K562 (cell line): ENCODE measurements around the gene CRIM1. TPM values are rescaled to one million over a fixed set of nuclear protein-coding genes. Genes with fewer than 3 reads are reported as not detected.

Experiments
- CBX5 ChIP-seq: IDR thresholded peaks from 2 replicates; pipeline ENCODE4 v1.6.1; 2014; ENCODE audit warnings: low read depth, borderline replicate concordance
- EHMT2 ChIP-seq: fragments of 450-650 bp; IDR thresholded peaks from 2 replicates; pipeline ENCODE4 v1.6.1; 2018; ENCODE audit warnings: antibody characterized with exemption
- FOXA1 ChIP-seq: fragments of 450-650 bp; IDR thresholded peaks from 2 replicates; pipeline ENCODE4 v1.6.1; 2016; ENCODE audit warnings: mild to moderate bottlenecking, borderline replicate concordance
- HDAC8 ChIP-seq: fragments of 450-650 bp; IDR thresholded peaks from 2 replicates; pipeline ENCODE4 v1.6.1; 2016; ENCODE audit warnings: mild to moderate bottlenecking, missing genetic modification characterization, moderate library complexity, missing compliant biosample characterization
- HEY1 ChIP-seq: fragments of 250-450 bp; sonication (Bioruptor Pico); IDR thresholded peaks from 2 replicates; pipeline ENCODE4 v1.5.0; 2020; ENCODE audit warnings: mild to moderate bottlenecking, moderate library complexity, borderline replicate concordance
- MAFF ChIP-seq: IDR thresholded peaks from 2 replicates; pipeline ENCODE4 v1.6.1; 2012; ENCODE audit warnings: low read length, improper control_type of control experiment
- MCM5 ChIP-seq: fragments of 450-650 bp; IDR thresholded peaks from 2 replicates; pipeline ENCODE4 v1.6.1; 2016; ENCODE audit warnings: low read depth
- MXI1 ChIP-seq: IDR thresholded peaks from 2 replicates; pipeline ENCODE4 v1.6.1; 2011; ENCODE audit warnings: low read depth, mild to moderate bottlenecking, improper control_type of control experiment, low read length
- NFYB ChIP-seq: IDR thresholded peaks from 2 replicates; pipeline ENCODE4 v1.6.1; 2011; ENCODE audit warnings: mild to moderate bottlenecking, moderate library complexity; ENCODE audit not compliant: insufficient read length; ENCODE audit errors: extremely low read depth
- NRF1 ChIP-seq, 2 experiments: fragments of 450-650 bp; IDR thresholded peaks in 1 of 2; conservative IDR thresholded peaks in 1 of 2; 2 replicates each; pipeline ENCODE4 v1.6.1; 2014; ENCODE audit warnings: mild to moderate bottlenecking in 2 of 2
- RBM17 ChIP-seq: fragments of 200-400 bp; formaldehyde crosslinking; IDR thresholded peaks from 2 replicates; pipeline ENCODE4 v1.6.1; 2017; ENCODE audit warnings: low read depth, mild to moderate bottlenecking, low read length, borderline replicate concordance
- RNF2 ChIP-seq: sonication (generic); IDR thresholded peaks from 2 replicates; pipeline ENCODE4 v1.6.1; 2016
- SMAD1 ChIP-seq: fragments of 150-350 bp; IDR thresholded peaks from 2 replicates; pipeline ENCODE4 v1.6.1; 2014; ENCODE audit warnings: low read length, low read depth; ENCODE audit not compliant: partially characterized antibody
- SRSF3 ChIP-seq: fragments of 200-400 bp; formaldehyde crosslinking; IDR thresholded peaks from 2 replicates; pipeline ENCODE4 v1.6.1; 2016; ENCODE audit warnings: mild to moderate bottlenecking, low read length, moderate library complexity; ENCODE audit not compliant: insufficient read depth
- TBL1XR1 ChIP-seq, 2 experiments: IDR thresholded peaks; 2 replicates each; pipeline ENCODE4 v1.6.1; 2012; ENCODE audit warnings: improper control_type of control experiment in 2 of 2, low read length in 2 of 2, mild to moderate bottlenecking in 1 of 2
- U2AF2 ChIP-seq: fragments of 200-400 bp; formaldehyde crosslinking; optimal IDR thresholded peaks from 2 replicates; pipeline ENCODE3; 2017; ENCODE audit warnings: low read depth, mild to moderate bottlenecking, low read length
- ZNF24 ChIP-seq: fragments of 450-650 bp; IDR thresholded peaks from 2 replicates; pipeline ENCODE4 v1.6.1; 2016
- ZNF57 ChIP-seq: fragments of 450-650 bp; formaldehyde crosslinking; IDR thresholded peaks from 2 replicates; pipeline ENCODE4 v1.4.0; 2020; ENCODE audit warnings: mild to moderate bottlenecking, moderate library complexity
- polyA plus RNA-seq, 8 experiments: library from polyadenylated mRNA; depleted of rRNA in 4 of 8; stranded (reverse) in 5 of 8; unstranded in 3 of 8; fragments of >200 nt; fragmentation: Nextera tagmentation in 2 of 8; fragmentation: Illumina TruSeq in 1 of 8; extraction: Ambion mirVana in 2 of 8; extraction: Trizol in 1 of 8; gene quantifications; 2 replicates each; pipeline versions ENCODE4 v1.2.1 to v1.2.3, GENCODE V29; 2011 to 2014; ENCODE audit warnings: inconsistent platforms in 1 of 8, missing spikeins in 1 of 8
- total RNA-seq, 7 experiments: library from RNA; depleted of rRNA in 6 of 7; stranded (reverse); fragments of >200 nt in 6 of 7; fragmentation: Illumina TruSeq in 2 of 7; extraction: Trizol in 2 of 7; gene quantifications; 2 replicates each; pipeline versions ENCODE4 v1.2.1 to v1.2.3, GENCODE V29; 2011 to 2021; ENCODE audit warnings: low replicate concordance in 1 of 7
- TF ChIP-seq, protein P1 (sequence below), 2 experiments: fragments of 450-650 bp in 1 of 2; IDR thresholded peaks; 2 replicates each; pipeline ENCODE4 v1.6.1; 2011 to 2017; ENCODE audit warnings: low read depth in 2 of 2, antibody characterized with exemption in 1 of 2, borderline replicate concordance in 1 of 2, low read length in 1 of 2, mild to moderate bottlenecking in 1 of 2, mixed read lengths in 1 of 2; ENCODE audit not compliant: control insufficient read depth in 1 of 2
- TF ChIP-seq, protein P2 (sequence below): fragments of 250-450 bp; sonication (Bioruptor Pico); IDR thresholded peaks from 2 replicates; pipeline ENCODE4 v1.8.0; 2021; ENCODE audit warnings: mild to moderate bottlenecking, moderate library complexity
- TF ChIP-seq, protein P3 (sequence below): fragments of 450-650 bp; conservative IDR thresholded peaks from 2 replicates; pipeline ENCODE4 v1.6.1; 2016; ENCODE audit warnings: missing genetic modification characterization, low read depth, mild to moderate bottlenecking, missing compliant biosample characterization, moderate library complexity
- TF ChIP-seq, protein P4 (sequence below): IDR thresholded peaks from 3 replicates; pipeline ENCODE4 v1.6.1; 2011; ENCODE audit warnings: borderline replicate concordance, mild to moderate bottlenecking, moderate library complexity; ENCODE audit not compliant: insufficient read length; ENCODE audit errors: extremely low read depth

Gene CRIM1
- total and polyA plus RNA-seq, 9 of the 15 experiments (the other 6 are each of a cell fraction or from before 2014, with no cell fraction given) = 0.01 to 0.36 (median 0.06) TPM; not detected in 1

DNA sequence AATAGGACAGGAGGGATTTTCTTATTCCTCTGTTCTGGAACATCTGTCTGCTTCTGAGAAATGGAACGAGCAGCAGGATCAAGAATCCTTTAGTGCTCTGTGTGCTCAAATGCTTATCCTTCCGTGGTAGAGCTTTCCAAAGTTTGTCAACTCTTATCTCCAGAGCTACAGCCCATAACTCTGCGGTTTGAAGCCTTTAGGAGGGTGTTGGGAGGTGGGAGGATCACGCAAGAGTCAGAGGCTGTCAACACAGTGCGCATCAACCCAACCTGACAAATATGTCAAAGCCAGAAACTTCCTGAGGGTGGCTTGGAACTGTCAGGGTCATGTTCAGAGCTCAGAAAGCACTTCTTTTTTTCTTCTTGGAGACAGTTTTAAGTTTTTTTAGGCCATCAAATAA, 95.9 kb downstream of the CRIM1 start (continued):
- TF ChIP-seq, protein P1, sequence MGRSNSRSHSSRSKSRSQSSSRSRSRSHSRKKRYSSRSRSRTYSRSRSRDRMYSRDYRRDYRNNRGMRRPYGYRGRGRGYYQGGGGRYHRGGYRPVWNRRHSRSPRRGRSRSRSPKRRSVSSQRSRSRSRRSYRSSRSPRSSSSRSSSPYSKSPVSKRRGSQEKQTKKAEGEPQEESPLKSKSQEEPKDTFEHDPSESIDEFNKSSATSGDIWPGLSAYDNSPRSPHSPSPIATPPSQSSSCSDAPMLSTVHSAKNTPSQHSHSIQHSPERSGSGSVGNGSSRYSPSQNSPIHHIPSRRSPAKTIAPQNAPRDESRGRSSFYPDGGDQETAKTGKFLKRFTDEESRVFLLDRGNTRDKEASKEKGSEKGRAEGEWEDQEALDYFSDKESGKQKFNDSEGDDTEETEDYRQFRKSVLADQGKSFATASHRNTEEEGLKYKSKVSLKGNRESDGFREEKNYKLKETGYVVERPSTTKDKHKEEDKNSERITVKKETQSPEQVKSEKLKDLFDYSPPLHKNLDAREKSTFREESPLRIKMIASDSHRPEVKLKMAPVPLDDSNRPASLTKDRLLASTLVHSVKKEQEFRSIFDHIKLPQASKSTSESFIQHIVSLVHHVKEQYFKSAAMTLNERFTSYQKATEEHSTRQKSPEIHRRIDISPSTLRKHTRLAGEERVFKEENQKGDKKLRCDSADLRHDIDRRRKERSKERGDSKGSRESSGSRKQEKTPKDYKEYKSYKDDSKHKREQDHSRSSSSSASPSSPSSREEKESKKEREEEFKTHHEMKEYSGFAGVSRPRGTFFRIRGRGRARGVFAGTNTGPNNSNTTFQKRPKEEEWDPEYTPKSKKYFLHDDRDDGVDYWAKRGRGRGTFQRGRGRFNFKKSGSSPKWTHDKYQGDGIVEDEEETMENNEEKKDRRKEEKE (IDR thresholded peaks at IDR 0.05; ENCODE audit: borderline replicate concordance in 1 of 2, control insufficient read depth in 1 of 2, low read depth in 2 of 2, low read length in 1 of 2) = no peak
- TF ChIP-seq NFYB (no peak), HEY1 (CRISPR knock-in tag) (no peak), HDAC8 (no peak), EHMT2 (peak; percentile 71; the same call in 1 of the 2 replicates), SRSF3 (no peak), ZNF24 (no peak), MCM5 (no peak), CBX5 (no peak), SMAD1 (no peak), RBM17 (no peak), RNF2 (peak; percentile 78; the same call in 1 of the 2 replicates), MAFF (no peak), NRF1 (conservative IDR thresholded peaks at IDR 0.05 in 1 of 2, IDR thresholded peaks at IDR 0.05 in 1 of 2) (peak; percentile 52 to 59; a peak in 3 of 4 replicates), U2AF2 (no peak), FOXA1 (no peak), TBL1XR1 (IDR thresholded peaks at IDR 0.05; ENCODE audit: low read length in 2 of 2) (peak in 1 of 2 experiments; percentile 63; a peak in 2 of 4 replicates), MXI1 (no peak), ZNF57 (CRISPR knock-in tag) (no peak)
- TF ChIP-seq, protein P2, sequence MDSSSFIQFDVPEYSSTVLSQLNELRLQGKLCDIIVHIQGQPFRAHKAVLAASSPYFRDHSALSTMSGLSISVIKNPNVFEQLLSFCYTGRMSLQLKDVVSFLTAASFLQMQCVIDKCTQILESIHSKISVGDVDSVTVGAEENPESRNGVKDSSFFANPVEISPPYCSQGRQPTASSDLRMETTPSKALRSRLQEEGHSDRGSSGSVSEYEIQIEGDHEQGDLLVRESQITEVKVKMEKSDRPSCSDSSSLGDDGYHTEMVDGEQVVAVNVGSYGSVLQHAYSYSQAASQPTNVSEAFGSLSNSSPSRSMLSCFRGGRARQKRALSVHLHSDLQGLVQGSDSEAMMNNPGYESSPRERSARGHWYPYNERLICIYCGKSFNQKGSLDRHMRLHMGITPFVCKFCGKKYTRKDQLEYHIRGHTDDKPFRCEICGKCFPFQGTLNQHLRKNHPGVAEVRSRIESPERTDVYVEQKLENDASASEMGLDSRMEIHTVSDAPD (CRISPR knock-in tag) = no peak
- TF ChIP-seq, protein P3, sequence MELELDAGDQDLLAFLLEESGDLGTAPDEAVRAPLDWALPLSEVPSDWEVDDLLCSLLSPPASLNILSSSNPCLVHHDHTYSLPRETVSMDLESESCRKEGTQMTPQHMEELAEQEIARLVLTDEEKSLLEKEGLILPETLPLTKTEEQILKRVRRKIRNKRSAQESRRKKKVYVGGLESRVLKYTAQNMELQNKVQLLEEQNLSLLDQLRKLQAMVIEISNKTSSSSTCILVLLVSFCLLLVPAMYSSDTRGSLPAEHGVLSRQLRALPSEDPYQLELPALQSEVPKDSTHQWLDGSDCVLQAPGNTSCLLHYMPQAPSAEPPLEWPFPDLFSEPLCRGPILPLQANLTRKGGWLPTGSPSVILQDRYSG = no peak
- TF ChIP-seq, protein P4, sequence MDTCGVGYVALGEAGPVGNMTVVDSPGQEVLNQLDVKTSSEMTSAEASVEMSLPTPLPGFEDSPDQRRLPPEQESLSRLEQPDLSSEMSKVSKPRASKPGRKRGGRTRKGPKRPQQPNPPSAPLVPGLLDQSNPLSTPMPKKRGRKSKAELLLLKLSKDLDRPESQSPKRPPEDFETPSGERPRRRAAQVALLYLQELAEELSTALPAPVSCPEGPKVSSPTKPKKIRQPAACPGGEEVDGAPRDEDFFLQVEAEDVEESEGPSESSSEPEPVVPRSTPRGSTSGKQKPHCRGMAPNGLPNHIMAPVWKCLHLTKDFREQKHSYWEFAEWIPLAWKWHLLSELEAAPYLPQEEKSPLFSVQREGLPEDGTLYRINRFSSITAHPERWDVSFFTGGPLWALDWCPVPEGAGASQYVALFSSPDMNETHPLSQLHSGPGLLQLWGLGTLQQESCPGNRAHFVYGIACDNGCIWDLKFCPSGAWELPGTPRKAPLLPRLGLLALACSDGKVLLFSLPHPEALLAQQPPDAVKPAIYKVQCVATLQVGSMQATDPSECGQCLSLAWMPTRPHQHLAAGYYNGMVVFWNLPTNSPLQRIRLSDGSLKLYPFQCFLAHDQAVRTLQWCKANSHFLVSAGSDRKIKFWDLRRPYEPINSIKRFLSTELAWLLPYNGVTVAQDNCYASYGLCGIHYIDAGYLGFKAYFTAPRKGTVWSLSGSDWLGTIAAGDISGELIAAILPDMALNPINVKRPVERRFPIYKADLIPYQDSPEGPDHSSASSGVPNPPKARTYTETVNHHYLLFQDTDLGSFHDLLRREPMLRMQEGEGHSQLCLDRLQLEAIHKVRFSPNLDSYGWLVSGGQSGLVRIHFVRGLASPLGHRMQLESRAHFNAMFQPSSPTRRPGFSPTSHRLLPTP = no peak
